MM.1S (cell line): ENCODE measurements around the gene ZFP91.
A peak's percentile ranks its signal among the peaks of the same experiment; 100 is the strongest.

Source experiments
- DNase-seq: peaks from one replicate; pipeline ENCODE4 v3.0.0-alpha.2; 2015
- H2AFZ ChIP-seq: fragments of 300-600 bp; sonication (generic); 2 replicates; pipeline ENCODE4 v1.6.0; 2016; ENCODE audit warnings: antibody characterized with exemption, low read length
- H3F3A ChIP-seq: fragments of 300-600 bp; sonication (generic); 2 replicates; pipeline ENCODE4 v1.6.1; 2016; ENCODE audit warnings: mild to moderate bottlenecking, antibody characterized with exemption, low read length, moderate library complexity, mixed read lengths; ENCODE audit not compliant: insufficient read depth
- H3K27ac ChIP-seq: fragments of 300-600 bp; sonication (generic); 2 replicates; pipeline ENCODE4 v1.5.1; 2016; ENCODE audit warnings: mild to moderate bottlenecking, low read length
- H3K27me3 ChIP-seq: fragments of 300-600 bp; sonication (generic); replicated peaks from 2 replicates; pipeline ENCODE4 v1.6.0; 2016; ENCODE audit warnings: low read length; ENCODE audit not compliant: insufficient read depth
- H3K36me3 ChIP-seq: fragments of 300-600 bp; sonication (generic); replicated peaks from 2 replicates; pipeline ENCODE4 v1.6.1; 2016; ENCODE audit warnings: mild to moderate bottlenecking, low read length, mixed read lengths; ENCODE audit not compliant: insufficient read depth
- H3K4me1 ChIP-seq: fragments of 300-600 bp; sonication (generic); 2 replicates; pipeline ENCODE4 v1.6.1; 2016; ENCODE audit warnings: low read length, mixed read lengths
- H3K4me2 ChIP-seq: fragments of 300-600 bp; sonication (generic); 2 replicates; pipeline ENCODE4 v1.6.0; 2016; ENCODE audit warnings: low read depth, low read length
- H3K4me3 ChIP-seq: fragments of 300-600 bp; sonication (generic); 2 replicates; pipeline ENCODE4 v1.5.1; 2016; ENCODE audit warnings: low read length, mixed read lengths
- H3K79me2 ChIP-seq: fragments of 300-600 bp; sonication (generic); 2 replicates; pipeline ENCODE4 v1.6.1; 2016; ENCODE audit warnings: mixed run types, low read length, mixed read lengths
- H3K9ac ChIP-seq: fragments of 300-600 bp; sonication (generic); 2 replicates; pipeline ENCODE4 v1.6.1; 2016; ENCODE audit warnings: low read length, mixed read lengths
- H3K9me2 ChIP-seq: fragments of 300-600 bp; sonication (generic); replicated peaks from 2 replicates; pipeline ENCODE4 v1.6.1; 2016; ENCODE audit warnings: mild to moderate bottlenecking, low read length, mixed read lengths; ENCODE audit not compliant: insufficient read depth
- H3K9me3 ChIP-seq: fragments of 300-600 bp; sonication (generic); replicated peaks from 2 replicates; pipeline ENCODE4 v1.6.1; 2016; ENCODE audit warnings: mild to moderate bottlenecking, low read length, mixed read lengths; ENCODE audit not compliant: insufficient read depth
- H4K20me1 ChIP-seq: fragments of 300-600 bp; sonication (generic); 2 replicates; pipeline ENCODE4 v1.6.1; 2016; ENCODE audit warnings: mild to moderate bottlenecking, low read length, moderate library complexity, mixed read lengths; ENCODE audit not compliant: insufficient read depth
- EZH2 ChIP-seq: fragments of 300-600 bp; sonication (generic); optimal IDR thresholded peaks from 2 replicates; pipeline ENCODE3; 2017; ENCODE audit warnings: low read depth, mild to moderate bottlenecking, antibody characterized with exemption, low read length, mixed read lengths
- EZH2phosphoT487 ChIP-seq: fragments of 300-600 bp; sonication (generic); IDR thresholded peaks from 2 replicates; pipeline ENCODE4 v1.6.1; 2018; ENCODE audit warnings: antibody characterized with exemption, low read length
- TF ChIP-seq, protein P1 (sequence below): fragments of 300-600 bp; sonication (generic); IDR thresholded peaks from 2 replicates; pipeline ENCODE4 v1.5.1; 2016; ENCODE audit warnings: antibody characterized with exemption, low read length, mixed read lengths

Gene ZFP91

DNA sequence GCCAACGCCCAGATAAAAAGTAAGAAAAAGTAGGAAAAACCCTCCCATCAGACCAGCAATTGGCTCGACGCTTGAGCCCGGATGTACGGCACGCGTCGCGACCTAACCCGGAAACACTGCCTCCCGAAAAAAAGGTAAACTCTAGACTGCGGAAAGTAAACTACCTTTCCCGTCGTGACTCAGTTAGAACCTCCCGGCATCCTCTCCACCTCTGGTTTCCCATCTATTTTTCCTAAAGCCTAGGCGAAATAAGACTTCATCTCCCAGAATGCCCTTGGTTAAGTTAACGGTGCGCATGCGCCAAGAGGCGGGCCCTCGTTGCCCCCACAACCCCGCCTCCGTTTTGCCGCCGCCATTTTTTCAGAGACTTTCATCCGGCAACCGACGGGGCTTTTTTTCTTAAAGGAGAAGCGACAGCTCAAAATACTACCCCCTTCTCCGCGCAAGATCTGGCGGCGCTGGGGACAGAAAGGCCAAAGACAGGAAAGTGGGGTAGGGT is 678 bp upstream of the ZFP91 start:
- peak; percentile 94 for DNase-seq
- H3K79me2 ChIP-seq, result peaks cover 77% of the 10 kb centered on the region
- H3K27ac ChIP-seq, result peak overlapping the region; percentile 97

GRCh38 chr11:58579192-58580129 is 598 bp downstream of the ZFP91 start:
- no peak for TF ChIP-seq EZH2phosphoT487
- TF ChIP-seq, protein P1, sequence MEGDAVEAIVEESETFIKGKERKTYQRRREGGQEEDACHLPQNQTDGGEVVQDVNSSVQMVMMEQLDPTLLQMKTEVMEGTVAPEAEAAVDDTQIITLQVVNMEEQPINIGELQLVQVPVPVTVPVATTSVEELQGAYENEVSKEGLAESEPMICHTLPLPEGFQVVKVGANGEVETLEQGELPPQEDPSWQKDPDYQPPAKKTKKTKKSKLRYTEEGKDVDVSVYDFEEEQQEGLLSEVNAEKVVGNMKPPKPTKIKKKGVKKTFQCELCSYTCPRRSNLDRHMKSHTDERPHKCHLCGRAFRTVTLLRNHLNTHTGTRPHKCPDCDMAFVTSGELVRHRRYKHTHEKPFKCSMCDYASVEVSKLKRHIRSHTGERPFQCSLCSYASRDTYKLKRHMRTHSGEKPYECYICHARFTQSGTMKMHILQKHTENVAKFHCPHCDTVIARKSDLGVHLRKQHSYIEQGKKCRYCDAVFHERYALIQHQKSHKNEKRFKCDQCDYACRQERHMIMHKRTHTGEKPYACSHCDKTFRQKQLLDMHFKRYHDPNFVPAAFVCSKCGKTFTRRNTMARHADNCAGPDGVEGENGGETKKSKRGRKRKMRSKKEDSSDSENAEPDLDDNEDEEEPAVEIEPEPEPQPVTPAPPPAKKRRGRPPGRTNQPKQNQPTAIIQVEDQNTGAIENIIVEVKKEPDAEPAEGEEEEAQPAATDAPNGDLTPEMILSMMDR, result peak; percentile 72
- peak overlapping the region; percentile 78 for H3K4me3 ChIP-seq
- peak overlapping the region; percentile 91 for H3K4me2 ChIP-seq
- H3K9ac ChIP-seq, result peak overlapping the region; percentile 98
- peak; percentile 93 for DNase-seq
- no peaks in the 10 kb centered on the region for H3K27me3 ChIP-seq
- peak overlapping the region; percentile 93 for H3K27ac ChIP-seq
- H3K9me3 ChIP-seq, result no peaks in the 10 kb centered on the region
- H4K20me1 ChIP-seq, result 0 out of 2 replicates have a peak, but pooled peaks cover 9% of the 10 kb centered on the region
- H3K36me3 ChIP-seq, result peaks cover 4% of the 10 kb centered on the region; the same call in 1 of the 2 replicates
- H3K4me1 ChIP-seq, result peaks cover 27% of the 10 kb centered on the region
- peak overlapping the region; percentile 22; the same call in 1 of the 2 replicates for H2AFZ ChIP-seq
- H3K79me2 ChIP-seq, result peaks cover 77% of the 10 kb centered on the region
- no peaks in the 10 kb centered on the region for H3K9me2 ChIP-seq
- peaks cover 43% of the 10 kb centered on the region for H3F3A ChIP-seq

More for the DNA sequence above, 678 bp upstream of the ZFP91 start:
- Histone ChIP-seq H3K4me2 (peak overlapping the region; percentile 86), H3K4me3 (peak overlapping the region; percentile 91), H2AFZ (peak overlapping the region; percentile 21; the same call in 1 of the 2 replicates), H3K4me1 (peaks cover 24% of the 10 kb centered on the region), H3K9me3 (no peaks in the 10 kb centered on the region), H3F3A (peaks cover 55% of the 10 kb centered on the region), H3K9ac (peak overlapping the region; percentile 99), H3K27me3 (no peaks in the 10 kb centered on the region), H3K9me2 (no peaks in the 10 kb centered on the region), H3K36me3 (peaks cover 4% of the 10 kb centered on the region; the same call in 1 of the 2 replicates), H4K20me1 (0 out of 2 replicates have a peak, but pooled peaks cover 9% of the 10 kb centered on the region)
- TF ChIP-seq EZH2phosphoT487 (no peak), EZH2 (no peak)
- TF ChIP-seq, protein P1, result no peak

GRCh38 chr11:58580311-58580710 is 1.4 kb downstream of the ZFP91 start:
- peaks cover 27% of the 10 kb centered on the region for H3K4me1 ChIP-seq
- peaks cover 36% of the 10 kb centered on the region for H3F3A ChIP-seq
- TF ChIP-seq, protein P1, result no peak
- TF ChIP-seq EZH2, result no peak
- no peak for TF ChIP-seq EZH2phosphoT487
- no peaks in the 10 kb centered on the region for H3K9me2 ChIP-seq
- peak overlapping the region; percentile 91 for H3K4me2 ChIP-seq
- H3K27me3 ChIP-seq, result no peaks in the 10 kb centered on the region
- H4K20me1 ChIP-seq, result peaks cover 12% of the 10 kb centered on the region; the same call in 1 of the 2 replicates
- peaks cover 9% of the 10 kb centered on the region; the same call in 1 of the 2 replicates for H3K36me3 ChIP-seq
- H3K9me3 ChIP-seq, result no peaks in the 10 kb centered on the region
- peak overlapping the region; percentile 78 for H3K4me3 ChIP-seq
- H3K9ac ChIP-seq, result peak overlapping the region; percentile 98; the same call in 1 of the 2 replicates
- H3K27ac ChIP-seq, result peak overlapping the region; percentile 93; the same call in 1 of the 2 replicates
- peaks cover 77% of the 10 kb centered on the region for H3K79me2 ChIP-seq
- no peak for DNase-seq
- H2AFZ ChIP-seq, result no peak overlapping the region
